ENCODE data around the gene SLC16A11.

Gene SLC16A11

GRCh38 chr17:7025245-7025644 is 18.6 kb downstream of the SLC16A11 start:
- DNase-seq (ENCODE audit: low read depth in 2 of 2) = no peak

GRCh38 chr17:7024402-7024785 is 19.5 kb downstream of the SLC16A11 start:
- no peak for DNase-seq (ENCODE audit: low read depth in 2 of 2)

GRCh38 chr17:7023576-7024401 is 20.1 kb downstream of the SLC16A11 start:
- peak; percentile 84 for DNase-seq (ENCODE audit: low read depth in 2 of 2)

- DNase-seq (ENCODE audit: low read depth in 2 of 2) = no peak
Observed at GRCh38 chr17:7022781-7023571, 20.9 kb downstream of the SLC16A11 start, which contains the start of gene BCL6B. TSS of gene BCL6B (plus strand) at chr17:7023050. CDS start at chr17:7023672, 622 bp downstream.

- peak; percentile 53 to 59 for DNase-seq (ENCODE audit: low read depth in 2 of 2)
Observed at GRCh38 chr17:7021993-7022778, 21.7 kb downstream of the SLC16A11 start.

GRCh38 chr17:7020894-7021664 is 22.8 kb downstream of the SLC16A11 start:
- no peak for DNase-seq (ENCODE audit: low read depth in 2 of 2)

- DNase-seq (ENCODE audit: low read depth in 2 of 2) = no peak
Observed at GRCh38 chr17:7019839-7020519, 23.9 kb downstream of the SLC16A11 start.

GRCh38 chr17:7019367-7019766 is 24.5 kb downstream of the SLC16A11 start:
- no peak for DNase-seq (ENCODE audit: low read depth in 2 of 2)

GRCh38 chr17:7018331-7018964 is 25.4 kb downstream of the SLC16A11 start:
- no peak for DNase-seq (ENCODE audit: low read depth in 2 of 2)

GRCh38 chr17:7017827-7018200 is 26.1 kb downstream of the SLC16A11 start:
- no peak for DNase-seq (ENCODE audit: low read depth in 2 of 2)

- no peak for DNase-seq (ENCODE audit: low read depth in 2 of 2)
Observed at GRCh38 chr17:7016886-7017826, 26.7 kb downstream of the SLC16A11 start.

GRCh38 chr17:7016418-7016817 is 27.5 kb downstream of the SLC16A11 start:
- no peak for DNase-seq (ENCODE audit: low read depth in 2 of 2)

- peak; percentile 57 to 62 for DNase-seq (ENCODE audit: low read depth in 2 of 2)
Observed at GRCh38 chr17:7014995-7015958, 28.6 kb downstream of the SLC16A11 start.

- DNase-seq (ENCODE audit: low read depth in 2 of 2) = peak; percentile 92 to 94
Observed at GRCh38 chr17:7014261-7014994, 29.5 kb downstream of the SLC16A11 start.

GRCh38 chr17:7011942-7012254 is 32.0 kb downstream of the SLC16A11 start:
- no peak for DNase-seq (ENCODE audit: low read depth in 2 of 2)

GRCh38 chr17:7011415-7011814 is 32.5 kb downstream of the SLC16A11 start:
- no peak for DNase-seq (ENCODE audit: low read depth in 2 of 2)

- no peak for DNase-seq (ENCODE audit: low read depth in 2 of 2)
Observed at GRCh38 chr17:7010523-7010922, 33.4 kb downstream of the SLC16A11 start.

Measured in stimulated activated CD8-positive, alpha-beta memory T cell treated with anti-CD3 and anti-CD28 coated beads, Interleukin-7, amount 100 ng/mL, for 1 hour (primary cell).